GM18858 (cell line): ENCODE results near the gene BCDIN3D.
"Not testable (repeated sequence)": the region's sequence is repeated elsewhere in the genome, so short reads cannot be mapped to it uniquely, and the experiment has no call there.

Experiments
- ATAC-seq: cut with Tn5 transposase; IDR thresholded peaks from one replicate; pipeline ENCODE4 v1.9.1; 2021; ENCODE audit not compliant: unreplicated experiment

The BCDIN3D gene

DNA sequence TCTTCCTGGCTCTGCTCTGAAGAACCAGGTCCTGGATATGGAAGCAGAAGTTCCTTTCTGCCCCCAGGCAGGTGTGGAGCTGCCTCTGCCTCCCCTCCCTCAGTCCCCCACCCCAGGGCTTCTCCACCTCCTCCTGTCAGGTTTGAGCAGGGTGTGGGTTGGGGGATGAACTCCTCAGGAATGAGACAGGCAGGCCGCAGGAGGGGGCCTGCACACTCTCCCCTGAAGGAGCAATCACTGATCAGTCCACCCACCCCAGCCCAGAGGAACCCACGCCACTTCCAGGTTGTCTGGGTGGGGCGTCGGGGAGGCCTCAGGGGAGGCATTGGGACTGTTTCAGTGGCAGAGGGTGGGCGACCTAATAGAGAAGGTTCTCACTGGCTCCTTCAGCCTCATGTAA lies 34.2 kb upstream of the BCDIN3D start:
- no peak for ATAC-seq

DNA sequence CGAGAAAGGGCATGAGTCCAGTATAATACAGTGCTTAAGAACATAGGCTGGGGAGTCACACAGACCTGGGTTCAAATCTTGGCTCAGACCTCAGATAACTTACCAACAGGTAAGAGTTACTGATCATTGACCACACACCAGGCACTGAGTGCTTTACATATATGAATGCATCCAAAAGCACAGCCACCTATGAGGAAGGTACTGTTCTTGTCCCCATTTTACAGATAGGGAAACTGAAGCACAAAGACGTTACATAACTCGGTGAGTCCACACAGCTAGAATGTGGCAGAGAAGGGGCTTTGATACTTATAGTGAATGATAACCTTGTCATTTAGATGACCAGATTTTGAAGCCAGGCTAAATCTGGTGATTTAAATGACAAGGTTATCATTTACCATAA lies 33.2 kb upstream of the BCDIN3D start:
- no peak for ATAC-seq

DNA sequence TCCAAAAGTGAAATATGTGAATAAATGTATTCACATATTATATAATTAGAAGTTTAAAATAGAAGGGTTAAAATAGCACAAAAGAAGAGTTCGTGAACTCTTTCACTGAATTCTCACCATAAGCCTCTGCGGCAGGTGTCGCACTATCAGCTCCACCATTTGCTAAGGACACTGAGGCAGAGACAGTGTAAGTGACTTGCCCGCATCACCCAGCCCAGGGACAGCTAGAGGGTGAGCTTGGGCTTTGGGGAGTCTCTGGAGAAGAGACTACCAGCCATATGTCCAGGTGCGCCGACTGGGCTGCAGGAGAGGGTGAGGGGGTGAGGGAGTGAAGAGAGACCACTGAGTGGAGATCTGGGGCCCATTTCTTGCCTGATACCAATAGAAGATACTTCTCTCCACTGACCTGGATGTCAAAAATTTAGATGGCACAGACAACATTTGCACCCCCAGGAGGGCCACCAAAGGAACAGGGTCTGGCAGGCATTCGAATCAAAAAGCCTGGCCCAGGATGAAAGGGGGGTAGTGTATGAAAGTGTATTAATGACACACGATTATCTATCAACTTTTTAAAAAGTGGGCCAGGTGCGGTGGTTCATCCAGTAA lies 32.3 kb upstream of the BCDIN3D start:
- ATAC-seq = no peak

DNA sequence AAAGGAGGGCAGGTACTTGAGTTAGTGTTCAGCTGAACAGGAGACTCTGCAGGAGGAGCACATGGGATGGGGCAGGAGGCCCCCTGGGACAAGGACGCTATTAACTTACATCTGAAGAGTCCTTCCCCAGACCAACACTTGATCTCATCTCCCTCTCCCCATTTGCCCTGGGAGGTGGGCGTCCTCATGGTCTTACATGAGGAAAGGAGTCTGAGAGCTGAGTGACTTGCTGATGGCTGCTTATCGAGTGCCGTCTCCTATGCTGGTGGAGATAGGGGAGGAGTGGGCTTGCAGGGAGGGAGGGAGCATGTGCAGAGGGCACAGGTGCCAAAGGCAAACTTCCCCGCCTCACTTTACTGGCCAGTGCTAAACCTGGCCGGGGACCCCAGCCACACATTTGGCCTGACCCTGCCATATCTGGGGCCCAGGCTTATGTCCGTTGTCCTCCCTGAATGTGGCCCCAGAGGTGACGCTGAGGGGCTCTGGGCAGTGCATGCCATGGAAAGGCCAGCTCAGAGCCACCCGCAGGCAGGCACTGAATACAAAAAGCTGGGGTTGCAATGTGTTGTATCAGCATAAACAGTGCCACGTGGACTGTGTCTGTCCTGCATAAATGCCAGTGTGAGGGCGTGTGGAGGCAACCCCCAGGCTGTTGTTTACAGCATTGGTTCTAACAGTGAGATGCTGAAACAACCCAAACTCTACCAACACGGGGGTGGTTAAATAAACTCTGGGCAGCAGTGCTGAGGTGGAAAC lies 31.4 kb upstream of the BCDIN3D start:
- no peak for ATAC-seq

- ATAC-seq = no peak
These were observed 30.5 kb upstream of the BCDIN3D start for GRCh38 chr12:49873361-49873934.

DNA sequence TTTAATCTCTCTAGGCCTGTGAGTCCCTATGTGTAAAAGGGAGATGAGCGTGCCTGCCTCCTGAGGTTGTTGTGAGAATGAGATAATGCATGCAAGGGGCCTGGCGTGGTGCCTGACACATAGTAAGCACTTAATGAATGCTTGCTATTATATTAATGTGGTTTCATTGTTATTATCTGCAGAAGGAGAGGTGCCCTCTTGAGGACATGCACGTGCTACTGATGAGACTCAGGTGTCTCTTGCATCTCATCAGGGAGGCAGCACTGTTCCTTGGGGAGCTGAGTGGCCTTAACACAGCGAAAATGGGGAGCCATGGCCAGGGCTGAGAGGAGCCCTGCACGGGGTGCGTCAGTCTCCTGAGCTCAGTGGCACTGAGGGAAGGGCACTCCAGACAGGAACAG lies 29.9 kb upstream of the BCDIN3D start:
- ATAC-seq = no peak

- no peak for ATAC-seq
These were observed 29.5 kb upstream of the BCDIN3D start for GRCh38 chr12:49872381-49872780.

GRCh38 chr12:49871811-49872251 lies 28.9 kb upstream of the BCDIN3D start:
- not testable (repeated sequence) for ATAC-seq

DNA sequence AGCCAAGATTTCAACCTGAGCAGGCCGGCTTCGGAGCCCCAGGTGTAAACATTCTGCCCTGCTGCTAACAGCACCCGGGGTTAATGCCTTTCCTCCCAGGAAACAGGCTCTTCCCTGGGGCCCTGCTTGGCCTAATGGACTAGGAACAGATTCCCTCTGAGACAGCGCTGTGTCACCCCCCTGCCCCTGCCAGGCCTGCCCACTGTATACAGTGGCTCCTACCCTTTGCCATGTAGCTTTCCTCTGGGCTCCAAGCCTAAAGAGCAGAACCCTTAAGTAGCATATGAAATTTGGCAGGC lies 28.3 kb upstream of the BCDIN3D start:
- no peak for ATAC-seq

GRCh38 chr12:49870501-49871262 lies 27.8 kb upstream of the BCDIN3D start:
- ATAC-seq = no peak

- ATAC-seq = no peak
These were observed 27.1 kb upstream of the BCDIN3D start for GRCh38 chr12:49869816-49870500.

DNA sequence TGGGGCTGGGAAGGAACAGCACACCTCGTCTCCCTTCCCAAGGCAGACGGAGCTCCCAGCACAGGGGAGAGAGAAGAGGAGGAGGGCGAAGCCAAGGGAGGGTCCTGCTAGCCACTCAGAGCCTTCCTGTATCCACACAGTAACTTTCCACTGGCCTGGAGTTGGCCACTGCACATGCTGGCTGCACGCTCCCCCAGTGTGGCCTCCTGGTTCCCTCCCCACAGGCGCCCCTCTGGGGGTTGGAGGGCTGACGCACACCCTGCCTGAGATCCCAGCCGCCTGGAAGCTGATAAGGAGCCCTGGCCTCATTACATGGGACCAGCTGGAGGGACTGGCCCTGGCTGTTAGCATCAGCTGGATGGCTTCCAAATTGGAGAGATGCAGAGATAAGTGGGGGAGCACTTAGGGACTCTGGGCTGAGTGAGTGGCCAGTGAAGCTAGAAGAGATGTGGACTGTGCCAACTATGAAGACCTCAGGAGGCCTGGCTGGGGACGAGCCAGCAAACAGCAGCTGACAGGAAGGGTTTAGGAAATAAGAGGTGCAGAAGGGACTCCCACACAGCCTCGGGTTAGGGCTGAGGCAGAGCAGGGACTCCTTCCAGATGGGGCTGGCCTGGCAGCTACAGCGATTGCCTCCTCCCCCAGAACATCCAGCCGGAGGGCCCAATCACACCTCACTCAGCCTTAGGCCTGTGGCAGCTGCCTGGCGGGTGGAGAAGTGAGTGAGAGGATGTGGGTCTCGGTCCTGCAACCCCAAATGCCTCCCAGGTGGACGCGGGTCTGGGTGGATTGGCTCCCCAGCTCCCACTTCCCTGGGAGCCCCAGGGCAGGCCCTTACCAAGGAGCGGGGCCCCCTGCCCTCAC lies 26.3 kb upstream of the BCDIN3D start:
- no peak for ATAC-seq

DNA sequence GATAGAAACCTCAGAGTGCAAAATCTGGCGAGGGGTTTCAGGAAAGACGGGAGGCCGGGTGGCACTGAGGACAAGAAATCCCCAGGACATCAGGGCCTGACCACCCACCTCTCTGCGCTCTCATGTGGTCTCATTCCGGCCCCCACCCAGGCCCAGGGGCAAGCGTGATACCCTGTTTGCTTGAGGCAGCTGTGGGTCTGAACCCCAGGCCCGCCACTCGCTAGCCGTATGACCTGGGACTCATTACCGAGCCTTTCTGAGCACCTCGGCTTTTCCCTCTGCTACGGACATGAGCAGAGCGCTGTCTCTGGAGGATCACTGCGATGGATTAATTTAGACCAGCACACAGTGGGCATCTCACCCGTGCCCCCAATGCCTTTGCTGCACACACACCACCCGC lies 25.5 kb upstream of the BCDIN3D start:
- no peak for ATAC-seq

DNA sequence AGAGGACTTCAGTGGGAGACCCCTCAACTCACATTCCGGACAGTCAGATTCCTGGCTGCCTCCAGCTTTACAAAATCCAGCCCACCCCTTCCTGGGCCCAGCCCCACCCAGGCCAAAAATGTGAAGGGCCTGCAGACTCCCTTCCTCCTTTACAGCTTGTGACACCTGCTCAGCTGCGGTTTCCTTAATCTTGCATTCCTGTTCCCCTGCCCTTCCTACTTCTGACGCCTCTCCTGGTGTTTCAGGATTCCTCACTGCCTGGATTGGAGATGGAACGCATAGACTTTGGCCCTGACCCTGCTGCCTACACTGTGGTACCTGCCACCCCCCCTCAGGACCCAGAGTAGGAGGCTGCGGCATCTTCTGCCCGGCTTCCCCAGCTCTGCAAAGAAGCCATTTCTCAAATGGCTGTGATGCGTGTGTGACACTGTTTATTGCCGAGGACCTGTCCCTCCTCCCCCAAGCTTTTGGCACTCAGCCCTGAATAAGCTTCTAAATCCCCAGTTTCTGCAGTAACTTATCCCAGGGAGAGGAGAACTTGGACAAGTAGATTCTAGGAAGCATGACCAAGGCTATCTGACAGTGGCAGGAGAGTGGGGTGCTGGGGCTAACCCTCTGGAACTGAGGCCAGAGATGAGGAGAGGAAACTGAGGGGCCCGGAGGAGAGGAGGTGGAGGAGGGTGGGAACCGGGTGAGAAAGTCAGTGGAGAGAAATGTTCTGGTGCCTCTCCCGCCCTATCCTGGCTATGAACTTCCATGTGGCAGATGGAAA lies 24.9 kb upstream of the BCDIN3D start:
- no peak for ATAC-seq

DNA sequence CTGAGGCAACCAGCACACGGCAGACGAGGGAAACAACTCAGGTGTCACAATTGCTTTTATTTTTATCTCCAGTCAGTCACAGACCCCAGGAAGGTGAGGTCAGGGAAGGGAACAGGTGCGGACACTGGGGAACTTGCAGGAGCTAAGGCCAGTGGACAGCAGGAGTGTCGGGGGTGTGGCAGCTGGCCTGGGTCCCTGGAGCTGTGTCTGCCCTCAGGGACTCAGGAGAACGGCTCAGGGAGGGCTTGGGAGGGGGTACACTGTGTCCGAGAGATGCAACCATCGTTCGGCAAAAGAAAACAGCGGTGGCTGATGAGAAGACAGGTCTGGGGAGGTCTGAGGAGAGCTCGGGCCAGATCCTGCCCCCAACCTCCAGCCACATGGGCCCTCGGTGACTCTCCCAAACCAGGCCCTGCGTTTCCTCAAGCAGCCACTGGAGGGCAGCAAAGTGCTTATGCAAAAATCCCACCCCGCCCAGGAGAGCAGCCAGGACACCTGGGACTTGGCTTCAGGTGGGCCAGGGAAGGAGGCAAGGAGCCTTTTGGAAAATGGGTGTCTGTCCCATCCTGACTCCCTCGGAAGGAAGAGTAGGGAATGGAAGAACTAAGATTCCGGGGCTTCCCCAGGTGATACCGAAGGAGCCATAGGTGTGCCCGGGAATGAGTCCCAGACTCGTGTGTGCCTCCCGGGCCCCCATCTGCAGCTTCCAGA lies 24.1 kb upstream of the BCDIN3D start:
- no peak for ATAC-seq

DNA sequence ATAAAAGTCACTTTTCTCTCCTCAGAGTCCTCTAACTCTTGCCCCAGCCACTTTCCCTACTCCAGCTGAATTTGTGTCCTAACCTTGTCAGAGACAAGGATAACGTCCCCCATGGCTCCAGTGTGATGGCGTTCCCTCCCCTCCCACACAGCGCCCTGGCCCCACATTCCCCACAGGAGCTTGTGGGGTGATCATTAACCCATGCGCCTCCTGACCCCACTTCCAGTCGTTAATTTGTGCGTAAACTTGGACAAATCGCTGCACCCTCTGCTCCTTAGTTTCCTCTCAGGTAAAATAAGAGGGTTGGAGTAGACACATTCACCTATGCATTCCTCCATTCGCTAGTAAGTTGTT lies 22.9 kb upstream of the BCDIN3D start:
- no peak for ATAC-seq

GRCh38 chr12:49865109-49865781 lies 22.3 kb upstream of the BCDIN3D start:
- ATAC-seq = no peak

DNA sequence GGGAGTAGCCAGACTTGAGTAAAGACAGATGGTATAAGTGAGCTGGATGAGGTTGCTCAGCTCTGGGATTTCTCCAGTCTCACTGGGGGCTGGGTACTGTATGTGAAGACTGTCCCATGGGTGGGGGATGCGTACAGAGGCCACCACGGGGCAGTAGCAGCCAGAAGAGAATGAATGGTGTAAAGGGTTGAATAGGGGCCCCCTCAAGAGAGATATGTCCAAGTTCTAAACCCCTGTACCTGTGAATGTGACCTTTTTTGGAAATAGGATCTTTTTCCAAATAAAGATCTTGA lies 21.8 kb upstream of the BCDIN3D start:
- no peak for ATAC-seq
